GM10266 (cell line): ENCODE results near the gene LMO4.

ENCODE experiments used
- DNase-seq: peaks from one replicate; pipeline ENCODE4 v3.0.0; 2012; ENCODE audit errors: extremely low spot score
- CTCF ChIP-seq: IDR thresholded peaks from 2 replicates; pipeline ENCODE4 v1.5.1; 2012; ENCODE audit warnings: mild to moderate bottlenecking, low read depth; ENCODE audit not compliant: control insufficient read depth, insufficient read depth; ENCODE audit errors: missing control alignments

Gene LMO4

GRCh38 chr1:87344231-87344630 is 15.6 kb downstream of the LMO4 start:
- TF ChIP-seq CTCF: no peak
- DNase-seq: no peak

GRCh38 chr1:87346130-87346814 is 17.6 kb downstream of the LMO4 start:
- no peak for TF ChIP-seq CTCF

DNA sequence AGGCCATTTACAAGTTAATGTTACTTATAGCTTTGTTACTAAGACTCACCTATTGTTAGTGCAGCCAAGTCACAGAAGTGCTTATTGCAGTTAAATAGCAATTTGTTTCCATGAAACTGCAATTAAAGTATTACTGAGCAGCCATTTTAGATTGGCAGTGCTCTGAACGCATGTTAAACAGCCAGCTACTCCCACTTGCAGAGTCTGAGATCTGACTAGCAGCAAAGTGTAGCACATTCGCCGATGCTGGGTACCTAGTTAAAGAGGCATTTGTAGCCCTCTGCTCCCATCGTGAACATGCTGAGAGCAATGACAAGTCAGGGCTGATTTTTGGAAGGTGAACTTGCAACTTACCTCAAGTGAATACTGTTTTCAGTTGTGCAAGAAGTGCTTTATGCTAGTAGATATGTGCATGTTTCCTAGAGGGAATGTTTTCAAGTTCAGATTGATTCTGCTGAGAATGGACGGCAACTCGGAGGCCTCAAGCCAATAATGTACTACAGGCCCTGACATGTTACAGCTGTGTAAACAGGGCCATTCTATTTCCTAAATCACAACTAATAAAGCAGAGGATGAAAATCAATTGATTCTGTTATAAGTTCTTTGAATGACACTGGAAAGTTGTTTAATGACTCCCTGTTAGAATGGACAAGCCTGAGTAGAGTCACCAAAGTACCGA is 19.8 kb downstream of the LMO4 start:
- DNase-seq: no peak
- TF ChIP-seq CTCF: no peak

More at GRCh38 chr1:87346130-87346814, 17.6 kb downstream of the LMO4 start:
- DNase-seq: no peak

GRCh38 chr1:87349036-87349435 is 20.4 kb downstream of the LMO4 start:
- no peak for TF ChIP-seq CTCF
- no peak for DNase-seq

- no peak for TF ChIP-seq CTCF
These were observed 27.2 kb downstream of the LMO4 start for GRCh38 chr1:87355894-87356293.

DNA sequence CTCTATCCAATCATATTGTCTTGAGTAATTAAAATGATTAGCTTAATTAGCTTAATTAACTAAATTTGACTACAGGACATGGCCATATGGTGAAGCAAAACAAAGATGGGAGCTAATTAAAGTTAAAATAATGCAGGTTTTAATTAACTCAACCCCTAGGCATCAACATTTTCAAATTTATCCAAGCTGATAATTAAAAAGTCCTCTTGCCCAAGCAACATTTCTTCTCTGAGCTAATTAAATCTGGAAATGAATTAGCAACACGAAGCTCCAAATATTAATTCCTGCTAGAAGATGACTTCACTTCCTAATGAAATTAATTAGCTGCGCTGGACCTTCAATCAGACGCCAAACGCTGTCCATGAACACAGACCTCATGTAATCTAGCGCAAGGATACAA is 27.9 kb downstream of the LMO4 start:
- no peak for TF ChIP-seq CTCF
- no peak for DNase-seq

More at GRCh38 chr1:87355894-87356293, 27.2 kb downstream of the LMO4 start:
- no peak for DNase-seq

GRCh38 chr1:87358219-87358618 is 29.5 kb downstream of the LMO4 start:
- TF ChIP-seq CTCF: no peak
- DNase-seq: no peak
